Fibroblast of lung (primary cell): ENCODE data around the gene ANKMY1. TPM values are rescaled to one million over a fixed set of nuclear protein-coding genes. Genes with fewer than 3 reads are reported as not detected.

Experiments
- DNase-seq, 2 donors: peaks; one replicate each; pipeline versions ENCODE4 v3.0.0 to v3.0.0-alpha.2; 2010; ENCODE audit warnings: low read depth in 2 of 2
- H2AFZ ChIP-seq: 2 replicates; pipeline ENCODE4 v1.5.1; 2012; ENCODE audit warnings: low read length, control low read depth, inconsistent platforms
- H3K27ac ChIP-seq: 2 replicates; pipeline ENCODE4 v1.5.1; 2011; ENCODE audit warnings: low read length, control low read depth; ENCODE audit not compliant: insufficient read depth
- H3K27me3 ChIP-seq: 2 replicates; pipeline ENCODE4 v1.5.1; 2011; ENCODE audit warnings: mild to moderate bottlenecking, low read length; ENCODE audit not compliant: control insufficient read depth, insufficient read depth
- H3K36me3 ChIP-seq: 2 replicates; pipeline ENCODE4 v1.5.1; 2011; ENCODE audit warnings: low read length; ENCODE audit not compliant: control insufficient read depth, insufficient read depth
- H3K4me1 ChIP-seq: 2 replicates; pipeline ENCODE4 v1.5.1; 2011; ENCODE audit warnings: low read length; ENCODE audit not compliant: control insufficient read depth, insufficient read depth; ENCODE audit errors: extremely low read depth
- H3K4me2 ChIP-seq: 2 replicates; pipeline ENCODE4 v1.5.1; 2011; ENCODE audit warnings: low read length, control low read depth; ENCODE audit not compliant: insufficient read depth; ENCODE audit errors: extremely low read depth
- H3K4me3 ChIP-seq, 4 experiments: fragments of 200-600 bp in 1 of 4; sonication (generic) in 1 of 4; replicated peaks in 1 of 4; 2 replicates each; pipeline ENCODE4 v1.5.1; 2011 to 2016; ENCODE audit warnings: low read length in 4 of 4, low read depth in 3 of 4, mild to moderate bottlenecking in 3 of 4, control low read depth in 2 of 4, inconsistent platforms in 1 of 4, mixed read lengths in 1 of 4; ENCODE audit not compliant: insufficient read depth in 1 of 4; ENCODE audit errors: control extremely low read depth in 1 of 4
- H3K79me2 ChIP-seq: 2 replicates; pipeline ENCODE4 v1.5.1; 2012; ENCODE audit warnings: mild to moderate bottlenecking, low read length, inconsistent platforms; ENCODE audit not compliant: control insufficient read depth, insufficient read depth
- H3K9ac ChIP-seq: 2 replicates; pipeline ENCODE4 v1.5.1; 2011; ENCODE audit warnings: mild to moderate bottlenecking, low read length, control low read depth; ENCODE audit not compliant: insufficient read depth
- H3K9me3 ChIP-seq: 2 replicates; pipeline ENCODE4 v1.5.1; 2012; ENCODE audit warnings: low read depth, low read length; ENCODE audit not compliant: control insufficient read depth, insufficient read depth
- H4K20me1 ChIP-seq: 2 replicates; pipeline ENCODE4 v1.5.1; 2011; ENCODE audit warnings: low read length; ENCODE audit not compliant: control insufficient read depth, insufficient read depth; ENCODE audit errors: extremely low read depth
- CTCF ChIP-seq, 2 donors: IDR thresholded peaks in 1 of 2; conservative IDR thresholded peaks in 1 of 2; 1 replicate in 1 of 2; 2 replicates in 1 of 2; pipeline ENCODE4 v1.5.1; 2011 to 2012; ENCODE audit warnings: low read length in 2 of 2, control low read depth in 1 of 2, inconsistent platforms in 1 of 2, low read depth in 1 of 2, mild to moderate bottlenecking in 1 of 2
- EZH2 ChIP-seq: IDR thresholded peaks from 2 replicates; pipeline ENCODE4 v1.5.1; 2012; ENCODE audit warnings: low read length, control low read depth, mild to moderate bottlenecking; ENCODE audit errors: missing control alignments
- polyA minus RNA-seq: library from RNA; depleted of rRNA, polyadenylated mRNA; stranded (reverse); fragments of >200 nt; gene quantifications from 2 replicates; pipeline ENCODE4 v1.2.3, GENCODE V29; 2011; ENCODE audit warnings: low replicate concordance
- polyA plus RNA-seq, 2 donors: library from polyadenylated mRNA; depleted of rRNA in 1 of 2; stranded (reverse) in 1 of 2; unstranded in 1 of 2; fragments of >200 nt; gene quantifications; 2 replicates each; pipeline ENCODE4 v1.2.1, GENCODE V29; 2011 to 2012; ENCODE audit warnings: missing spikeins in 1 of 2
- total RNA-seq: library from RNA; depleted of rRNA; stranded (reverse); fragments of >200 nt; gene quantifications from 2 replicates; pipeline ENCODE4 v1.2.1, GENCODE V29; 2014

The ANKMY1 gene, protein sequence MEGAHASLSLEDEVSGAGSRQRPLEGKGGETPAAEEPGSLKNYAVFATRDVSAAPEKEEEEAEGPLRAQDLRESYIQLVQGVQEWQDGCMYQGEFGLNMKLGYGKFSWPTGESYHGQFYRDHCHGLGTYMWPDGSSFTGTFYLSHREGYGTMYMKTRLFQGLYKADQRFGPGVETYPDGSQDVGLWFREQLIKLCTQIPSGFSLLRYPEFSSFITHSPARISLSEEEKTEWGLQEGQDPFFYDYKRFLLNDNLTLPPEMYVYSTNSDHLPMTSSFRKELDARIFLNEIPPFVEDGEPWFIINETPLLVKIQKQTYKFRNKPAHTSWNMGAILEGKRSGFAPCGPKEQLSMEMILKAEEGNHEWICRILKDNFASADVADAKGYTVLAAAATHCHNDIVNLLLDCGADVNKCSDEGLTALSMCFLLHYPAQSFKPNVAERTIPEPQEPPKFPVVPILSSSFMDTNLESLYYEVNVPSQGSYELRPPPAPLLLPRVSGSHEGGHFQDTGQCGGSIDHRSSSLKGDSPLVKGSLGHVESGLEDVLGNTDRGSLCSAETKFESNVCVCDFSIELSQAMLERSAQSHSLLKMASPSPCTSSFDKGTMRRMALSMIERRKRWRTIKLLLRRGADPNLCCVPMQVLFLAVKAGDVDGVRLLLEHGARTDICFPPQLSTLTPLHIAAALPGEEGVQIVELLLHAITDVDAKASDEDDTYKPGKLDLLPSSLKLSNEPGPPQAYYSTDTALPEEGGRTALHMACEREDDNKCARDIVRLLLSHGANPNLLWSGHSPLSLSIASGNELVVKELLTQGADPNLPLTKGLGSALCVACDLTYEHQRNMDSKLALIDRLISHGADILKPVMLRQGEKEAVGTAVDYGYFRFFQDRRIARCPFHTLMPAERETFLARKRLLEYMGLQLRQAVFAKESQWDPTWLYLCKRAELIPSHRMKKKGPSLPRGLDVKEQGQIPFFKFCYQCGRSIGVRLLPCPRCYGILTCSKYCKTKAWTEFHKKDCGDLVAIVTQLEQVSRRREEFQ
- 3.9 and 7.4 TPM in 2 replicates for total RNA-seq
- 2.5 and 2.8 TPM in 2 replicates for polyA plus RNA-seq
- 2.6 and 3.2 TPM in 2 replicates for polyA plus RNA-seq (2012)
- 14.7 and 16.6 TPM in 2 replicates for polyA minus RNA-seq

DNA sequence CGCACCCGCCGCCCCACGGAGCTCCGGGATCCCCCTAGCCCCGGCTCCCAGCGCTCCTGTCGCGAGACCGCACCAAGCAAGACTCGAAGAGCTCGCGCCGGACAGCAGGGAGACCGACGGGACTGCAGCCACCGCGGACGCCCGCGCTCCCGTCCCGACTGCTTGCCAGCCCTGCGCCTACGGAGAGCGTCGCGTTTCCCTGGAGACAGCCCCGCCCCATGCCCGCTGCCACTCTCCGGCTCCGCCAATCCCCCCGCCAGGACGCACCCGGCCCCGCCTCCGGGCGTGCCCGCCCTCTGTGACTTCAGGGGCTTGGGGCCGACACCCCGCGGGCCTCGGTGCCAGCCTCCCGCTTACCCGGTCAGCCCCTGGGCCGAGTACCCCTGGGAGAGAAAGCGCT lies at the start of gene ANKMY1:
Gene ANKMY1, minus strand, starts transcription at position 181 of the 400 bp plus-strand sequence. CDS start 653 bp downstream, outside the sequence.
- no peak within 1 kb of the TSS for H2AFZ ChIP-seq
- H3K9me3 ChIP-seq = no peaks in the 10 kb centered on the region
- H3K9ac ChIP-seq = peak within 1 kb of the TSS; percentile 51
- no peak within 1 kb of the TSS for H3K27ac ChIP-seq
- peak within 1 kb of the TSS; percentile 81 for H3K4me2 ChIP-seq
- no peaks in the 10 kb centered on the region for H3K36me3 ChIP-seq
- H3K79me2 ChIP-seq = peaks cover 6% of the 10 kb centered on the region
- no peaks in the 10 kb centered on the region for H4K20me1 ChIP-seq
- peaks cover 5% of the 10 kb centered on the region for H3K4me1 ChIP-seq
- peak within 1 kb of the TSS in 3 of 4 experiments; percentile 15 to 53 (median 27) for H3K4me3 ChIP-seq
- peak; percentile 59 to 74 for DNase-seq
- H3K27me3 ChIP-seq = no peaks in the 10 kb centered on the region
- TF ChIP-seq CTCF (conservative IDR thresholded peaks at IDR 0.05 in 1 of 2, IDR thresholded peaks at IDR 0.05 in 1 of 2; ENCODE audit: low read depth in 1 of 2, low read length in 2 of 2) (no peak), EZH2 (no peak)

GRCh38 chr2:240605867-240606743 lies 48.3 kb upstream of the ANKMY1 start:
- no peak overlapping the region for H3K4me3 ChIP-seq
- no peak for DNase-seq

More at GRCh38 chr2:240605867-240606743, 48.3 kb upstream of the ANKMY1 start:
- Histone ChIP-seq H4K20me1 (no peaks in the 10 kb centered on the region), H3K9me3 (no peaks in the 10 kb centered on the region), H3K27me3 (no peaks in the 10 kb centered on the region), H3K36me3 (no peaks in the 10 kb centered on the region), H3K79me2 (no peaks in the 10 kb centered on the region), H3K27ac (no peak overlapping the region), H3K4me1 (no peaks in the 10 kb centered on the region), H3K9ac (no peak overlapping the region), H3K4me2 (no peak overlapping the region), H2AFZ (no peak overlapping the region)
- TF ChIP-seq EZH2 = no peak
- no peak for TF ChIP-seq CTCF (conservative IDR thresholded peaks at IDR 0.05 in 1 of 2, IDR thresholded peaks at IDR 0.05 in 1 of 2; ENCODE audit: low read depth in 1 of 2, low read length in 2 of 2)
